GM12864 (cell line): ENCODE measurements around the gene CTXND2.
A peak's percentile ranks its signal among the peaks of the same experiment; 100 is the strongest.
"Not testable (repeated sequence)": the region's sequence is repeated elsewhere in the genome, so short reads cannot be mapped to it uniquely, and the experiment has no call there.

Source experiments
- DNase-seq: peaks from one replicate; pipeline ENCODE4 v3.0.0-alpha.2; 2011; ENCODE audit warnings: low read depth
- H3K4me3 ChIP-seq: 2 replicates; pipeline ENCODE4 v1.5.1; 2011; ENCODE audit warnings: mild to moderate bottlenecking, low read depth, low read length, control low read depth
- CTCF ChIP-seq: IDR thresholded peaks from 2 replicates; pipeline ENCODE4 v1.5.1; 2011; ENCODE audit warnings: low read depth, mild to moderate bottlenecking, moderate library complexity, low read length, control low read depth, inconsistent platforms; ENCODE audit errors: missing control alignments

CTXND2 gene

GRCh38 chr1:150863724-150864123 is 23.2 kb upstream of the CTXND2 start:
- DNase-seq = no peak
- TF ChIP-seq CTCF = no peak
- H3K4me3 ChIP-seq = no peak overlapping the region

- not testable (repeated sequence) for DNase-seq
These were observed 22.7 kb upstream of the CTXND2 start for GRCh38 chr1:150864200-150864599.

GRCh38 chr1:150869683-150870082 is 17.3 kb upstream of the CTXND2 start:
- no peak for DNase-seq
- no peak overlapping the region for H3K4me3 ChIP-seq
- no peak for TF ChIP-seq CTCF

More at GRCh38 chr1:150864200-150864599, 22.7 kb upstream of the CTXND2 start:
- not testable (repeated sequence) for H3K4me3 ChIP-seq

GRCh38 chr1:150872572-150872971 is 14.4 kb upstream of the CTXND2 start:
- no peak for DNase-seq
- no peak overlapping the region for H3K4me3 ChIP-seq
- no peak for TF ChIP-seq CTCF

- no peak for TF ChIP-seq CTCF
- no peak overlapping the region for H3K4me3 ChIP-seq
- no peak for DNase-seq
These were observed 13.4 kb upstream of the CTXND2 start for GRCh38 chr1:150873521-150873920.

- TF ChIP-seq CTCF = no peak
- DNase-seq = no peak
- H3K4me3 ChIP-seq = peak overlapping the region; percentile 59; the same call in 1 of the 2 replicates
These were observed 12.3 kb upstream of the CTXND2 start for GRCh38 chr1:150874455-150875196.

GRCh38 chr1:150875197-150876118 is 11.5 kb upstream of the CTXND2 start:
- no peak for DNase-seq
- TF ChIP-seq CTCF = no peak
- peak overlapping the region; percentile 59 for H3K4me3 ChIP-seq
